GM12872 (cell line): ENCODE measurements around the gene GH1.

ENCODE experiments used
- CTCF ChIP-seq: IDR thresholded peaks from 3 replicates; pipeline ENCODE4 v1.5.1; 2011; ENCODE audit warnings: low read depth, mild to moderate bottlenecking, low read length, moderate library complexity; ENCODE audit not compliant: insufficient read depth

GH1 gene

GRCh38 chr17:63929860-63930766, 11.5 kb upstream of the GH1 start:
- TF ChIP-seq CTCF, result no peak

- no peak for TF ChIP-seq CTCF
Measured at GRCh38 chr17:63928966-63929695, 10.5 kb upstream of the GH1 start.

GRCh38 chr17:63928172-63928666, 9.6 kb upstream of the GH1 start:
- TF ChIP-seq CTCF, result no peak

- TF ChIP-seq CTCF, result no peak
Measured at GRCh38 chr17:63927464-63928171, 9.0 kb upstream of the GH1 start.

GRCh38 chr17:63926164-63926563, 7.5 kb upstream of the GH1 start:
- TF ChIP-seq CTCF, result no peak

GRCh38 chr17:63925615-63926014, 7.0 kb upstream of the GH1 start:
- 0 out of 3 replicates have a peak, but pooled peaks have one; percentile 15 for TF ChIP-seq CTCF

- peak; percentile 99 for TF ChIP-seq CTCF
Measured at GRCh38 chr17:63919311-63919723, 678 bp upstream of the GH1 start.
